HepG2 (cell line): ENCODE results near the gene FAHD1. TPM values are rescaled to one million over a fixed set of nuclear protein-coding genes. Genes with fewer than 3 reads are reported as not detected.

Experiments
- EZH2 ChIP-seq: conservative IDR thresholded peaks from 2 replicates; pipeline ENCODE4 v1.6.1; 2012; ENCODE audit warnings: mild to moderate bottlenecking, low read depth, low read length, moderate library complexity
- JUND ChIP-seq: sonication (generic); formaldehyde crosslinking; IDR thresholded peaks from 2 replicates; pipeline ENCODE4 v1.8.0; 2022; ENCODE audit warnings: mild to moderate bottlenecking, missing genetic modification reagents
- MIXL1 ChIP-seq: IDR thresholded peaks from 2 replicates; pipeline ENCODE4 v1.6.1; 2016
- RFXANK ChIP-seq: IDR thresholded peaks from 2 replicates; pipeline ENCODE4 v1.6.1; 2016
- RXRB ChIP-seq: IDR thresholded peaks from 2 replicates; pipeline ENCODE4 v1.6.1; 2016; ENCODE audit warnings: borderline replicate concordance, missing genetic modification reagents, missing compliant biosample characterization
- SALL1 ChIP-seq: sonication (generic); formaldehyde crosslinking; IDR thresholded peaks from 2 replicates; pipeline ENCODE4 v1.8.0; 2022; ENCODE audit warnings: mild to moderate bottlenecking, missing genetic modification reagents
- TBL1XR1 ChIP-seq: fragments of 150-350 bp; IDR thresholded peaks from 2 replicates; pipeline ENCODE4 v1.6.1; 2014; ENCODE audit warnings: borderline replicate concordance, low read length; ENCODE audit not compliant: partially characterized antibody
- TRIM24 ChIP-seq: sonication (generic); formaldehyde crosslinking; IDR thresholded peaks from 2 replicates; pipeline ENCODE4 v1.8.0; 2022; ENCODE audit warnings: mild to moderate bottlenecking, missing genetic modification reagents
- ZNF143 ChIP-seq: sonication (generic); formaldehyde crosslinking; IDR thresholded peaks from 2 replicates; pipeline ENCODE4 v1.4.0; 2020; ENCODE audit warnings: missing genetic modification reagents
- ZNF781 ChIP-seq: sonication (generic); formaldehyde crosslinking; IDR thresholded peaks from 2 replicates; pipeline ENCODE4 v1.5.1; 2020; ENCODE audit warnings: borderline replicate concordance, mild to moderate bottlenecking, missing genetic modification reagents; ENCODE audit errors: not compliant biosample characterization
- ZNF839 ChIP-seq: sonication (generic); formaldehyde crosslinking; IDR thresholded peaks from 2 replicates; pipeline ENCODE4 v1.4.0; 2020; ENCODE audit warnings: missing genetic modification reagents, mild to moderate bottlenecking, borderline replicate concordance
- polyA plus RNA-seq, 8 experiments: library from polyadenylated mRNA; depleted of rRNA in 3 of 8; stranded (reverse) in 7 of 8; unstranded in 1 of 8; fragments of >200 nt; fragmentation: Illumina TruSeq in 4 of 8; extraction: Trizol in 4 of 8; gene quantifications; 2 replicates each; pipeline versions ENCODE4 v1.2.1 to v1.2.3, GENCODE V29; 2011 to 2016; ENCODE audit warnings: low read depth in 4 of 8, missing spikeins in 1 of 8, mixed read lengths in 1 of 8; ENCODE audit not compliant: insufficient read depth in 1 of 8
- total RNA-seq, 5 experiments: library from RNA; depleted of rRNA; stranded (reverse); fragments of >200 nt; fragmentation: Illumina TruSeq; extraction: Trizol; gene quantifications; 2 replicates each; pipeline ENCODE4 v1.2.3, GENCODE V29; 2016; ENCODE audit warnings: low read depth in 1 of 5
- TF ChIP-seq, protein P1 (sequence below): sonication (generic); formaldehyde crosslinking; IDR thresholded peaks from 2 replicates; pipeline ENCODE4 v1.8.0; 2022; ENCODE audit warnings: missing genetic modification reagents, mild to moderate bottlenecking, borderline replicate concordance
- TF ChIP-seq, protein P2 (sequence below): IDR thresholded peaks from 2 replicates; pipeline ENCODE4 v1.6.1; 2012; ENCODE audit warnings: low read length, improper control_type of control experiment
- TF ChIP-seq, protein P3 (sequence below), 2 experiments: sonication (generic) in 1 of 2; formaldehyde crosslinking in 1 of 2; IDR thresholded peaks; 2 replicates each; pipeline versions ENCODE4 v1.5.1 to v1.6.1; 2011 to 2020; ENCODE audit warnings: borderline replicate concordance in 1 of 2, low read depth in 1 of 2, low read length in 1 of 2, mild to moderate bottlenecking in 1 of 2, missing genetic modification reagents in 1 of 2, moderate library complexity in 1 of 2
- TF ChIP-seq, protein P4 (sequence below): sonication (generic); formaldehyde crosslinking; IDR thresholded peaks from 2 replicates; pipeline ENCODE4 v1.5.0; 2020; ENCODE audit warnings: mild to moderate bottlenecking, missing genetic modification reagents
- TF ChIP-seq, protein P5 (sequence below): sonication (generic); formaldehyde crosslinking; conservative IDR thresholded peaks from 2 replicates; pipeline ENCODE4 v1.8.0; 2022; ENCODE audit warnings: missing genetic modification reagents

FAHD1 gene
- total and polyA plus RNA-seq, 2 of the 13 experiments (the other 11 are each of a cell fraction or from before 2014, with no cell fraction given): 39.0 to 45.3 TPM

DNA sequence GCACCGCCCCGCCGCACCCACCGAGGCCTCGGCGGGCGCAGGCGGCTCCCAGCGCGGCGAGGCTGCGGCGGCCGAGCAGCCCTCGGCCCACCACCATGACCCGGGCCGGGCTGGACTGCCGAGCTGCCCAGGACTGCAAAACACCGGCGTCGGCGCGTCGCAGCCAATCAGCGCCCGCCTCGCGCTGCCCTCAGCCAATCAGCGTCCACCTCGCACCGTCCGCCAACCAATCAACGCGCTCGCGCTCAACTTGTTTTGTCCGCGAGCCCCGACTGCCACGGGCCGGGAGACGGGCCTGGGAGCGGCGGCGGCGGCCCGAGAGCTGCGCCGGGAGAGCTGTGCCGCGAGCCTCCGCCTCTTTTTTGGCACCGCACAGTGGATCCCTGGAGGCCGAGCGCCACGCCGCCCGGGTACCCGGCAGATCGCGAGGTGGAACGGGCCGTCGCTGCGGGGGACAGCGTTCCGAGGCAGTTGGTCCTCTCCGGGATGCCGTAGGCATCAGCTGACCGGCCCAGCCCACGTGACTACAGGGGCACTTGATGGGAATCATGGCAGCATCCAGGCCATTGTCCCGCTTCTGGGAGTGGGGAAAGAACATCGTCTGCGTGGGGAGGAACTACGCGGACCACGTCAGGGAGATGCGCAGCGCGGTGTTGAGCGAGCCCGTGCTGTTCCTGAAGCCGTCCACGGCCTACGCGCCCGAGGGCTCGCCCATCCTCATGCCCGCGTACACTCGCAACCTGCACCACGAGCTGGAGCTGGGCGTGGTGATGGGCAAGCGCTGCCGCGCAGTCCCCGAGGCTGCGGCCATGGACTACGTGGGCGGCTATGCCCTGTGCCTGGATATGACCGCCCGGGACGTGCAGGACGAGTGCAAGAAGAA is at the start of gene FAHD1, which contains the start of gene HAGH (continued):
- TF ChIP-seq, protein P1, sequence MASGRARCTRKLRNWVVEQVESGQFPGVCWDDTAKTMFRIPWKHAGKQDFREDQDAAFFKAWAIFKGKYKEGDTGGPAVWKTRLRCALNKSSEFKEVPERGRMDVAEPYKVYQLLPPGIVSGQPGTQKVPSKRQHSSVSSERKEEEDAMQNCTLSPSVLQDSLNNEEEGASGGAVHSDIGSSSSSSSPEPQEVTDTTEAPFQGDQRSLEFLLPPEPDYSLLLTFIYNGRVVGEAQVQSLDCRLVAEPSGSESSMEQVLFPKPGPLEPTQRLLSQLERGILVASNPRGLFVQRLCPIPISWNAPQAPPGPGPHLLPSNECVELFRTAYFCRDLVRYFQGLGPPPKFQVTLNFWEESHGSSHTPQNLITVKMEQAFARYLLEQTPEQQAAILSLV (CRISPR knock-in tag): peak; percentile 89
- TF ChIP-seq ZNF143 (CRISPR knock-in tag) (peak; percentile 63), JUND (CRISPR knock-in tag) (peak; percentile 20; the same call in 1 of the 2 replicates), MIXL1 (CRISPR knock-in tag) (peak; percentile 77), ZNF781 (CRISPR knock-in tag) (peak; percentile 93), TBL1XR1 (peak; percentile 18), EZH2 (no peak), ZNF839 (no peak), SALL1 (CRISPR knock-in tag) (peak; percentile 93), RXRB (CRISPR knock-in tag) (peak; percentile 63), RFXANK (CRISPR knock-in tag) (peak; percentile 87), TRIM24 (CRISPR knock-in tag) (no peak)
- TF ChIP-seq, protein P2, sequence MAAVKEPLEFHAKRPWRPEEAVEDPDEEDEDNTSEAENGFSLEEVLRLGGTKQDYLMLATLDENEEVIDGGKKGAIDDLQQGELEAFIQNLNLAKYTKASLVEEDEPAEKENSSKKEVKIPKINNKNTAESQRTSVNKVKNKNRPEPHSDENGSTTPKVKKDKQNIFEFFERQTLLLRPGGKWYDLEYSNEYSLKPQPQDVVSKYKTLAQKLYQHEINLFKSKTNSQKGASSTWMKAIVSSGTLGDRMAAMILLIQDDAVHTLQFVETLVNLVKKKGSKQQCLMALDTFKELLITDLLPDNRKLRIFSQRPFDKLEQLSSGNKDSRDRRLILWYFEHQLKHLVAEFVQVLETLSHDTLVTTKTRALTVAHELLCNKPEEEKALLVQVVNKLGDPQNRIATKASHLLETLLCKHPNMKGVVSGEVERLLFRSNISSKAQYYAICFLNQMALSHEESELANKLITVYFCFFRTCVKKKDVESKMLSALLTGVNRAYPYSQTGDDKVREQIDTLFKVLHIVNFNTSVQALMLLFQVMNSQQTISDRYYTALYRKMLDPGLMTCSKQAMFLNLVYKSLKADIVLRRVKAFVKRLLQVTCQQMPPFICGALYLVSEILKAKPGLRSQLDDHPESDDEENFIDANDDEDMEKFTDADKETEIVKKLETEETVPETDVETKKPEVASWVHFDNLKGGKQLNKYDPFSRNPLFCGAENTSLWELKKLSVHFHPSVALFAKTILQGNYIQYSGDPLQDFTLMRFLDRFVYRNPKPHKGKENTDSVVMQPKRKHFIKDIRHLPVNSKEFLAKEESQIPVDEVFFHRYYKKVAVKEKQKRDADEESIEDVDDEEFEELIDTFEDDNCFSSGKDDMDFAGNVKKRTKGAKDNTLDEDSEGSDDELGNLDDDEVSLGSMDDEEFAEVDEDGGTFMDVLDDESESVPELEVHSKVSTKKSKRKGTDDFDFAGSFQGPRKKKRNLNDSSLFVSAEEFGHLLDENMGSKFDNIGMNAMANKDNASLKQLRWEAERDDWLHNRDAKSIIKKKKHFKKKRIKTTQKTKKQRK: no peak
- TF ChIP-seq, protein P3, sequence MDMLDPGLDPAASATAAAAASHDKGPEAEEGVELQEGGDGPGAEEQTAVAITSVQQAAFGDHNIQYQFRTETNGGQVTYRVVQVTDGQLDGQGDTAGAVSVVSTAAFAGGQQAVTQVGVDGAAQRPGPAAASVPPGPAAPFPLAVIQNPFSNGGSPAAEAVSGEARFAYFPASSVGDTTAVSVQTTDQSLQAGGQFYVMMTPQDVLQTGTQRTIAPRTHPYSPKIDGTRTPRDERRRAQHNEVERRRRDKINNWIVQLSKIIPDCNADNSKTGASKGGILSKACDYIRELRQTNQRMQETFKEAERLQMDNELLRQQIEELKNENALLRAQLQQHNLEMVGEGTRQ (IDR thresholded peaks at IDR 0.05; ENCODE audit: low read depth, low read length): peak; percentile 99
- TF ChIP-seq, protein P3 (CRISPR knock-in tag; IDR thresholded peaks at IDR 0.05; ENCODE audit: borderline replicate concordance): peak; percentile 100
- TF ChIP-seq, protein P4, sequence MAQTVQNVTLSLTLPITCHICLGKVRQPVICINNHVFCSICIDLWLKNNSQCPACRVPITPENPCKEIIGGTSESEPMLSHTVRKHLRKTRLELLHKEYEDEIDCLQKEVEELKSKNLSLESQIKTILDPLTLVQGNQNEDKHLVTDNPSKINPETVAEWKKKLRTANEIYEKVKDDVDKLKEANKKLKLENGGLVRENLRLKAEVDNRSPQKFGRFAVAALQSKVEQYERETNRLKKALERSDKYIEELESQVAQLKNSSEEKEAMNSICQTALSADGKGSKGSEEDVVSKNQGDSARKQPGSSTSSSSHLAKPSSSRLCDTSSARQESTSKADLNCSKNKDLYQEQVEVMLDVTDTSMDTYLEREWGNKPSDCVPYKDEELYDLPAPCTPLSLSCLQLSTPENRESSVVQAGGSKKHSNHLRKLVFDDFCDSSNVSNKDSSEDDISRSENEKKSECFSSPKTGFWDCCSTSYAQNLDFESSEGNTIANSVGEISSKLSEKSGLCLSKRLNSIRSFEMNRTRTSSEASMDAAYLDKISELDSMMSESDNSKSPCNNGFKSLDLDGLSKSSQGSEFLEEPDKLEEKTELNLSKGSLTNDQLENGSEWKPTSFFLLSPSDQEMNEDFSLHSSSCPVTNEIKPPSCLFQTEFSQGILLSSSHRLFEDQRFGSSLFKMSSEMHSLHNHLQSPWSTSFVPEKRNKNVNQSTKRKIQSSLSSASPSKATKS (CRISPR knock-in tag): no peak
- TF ChIP-seq, protein P5, sequence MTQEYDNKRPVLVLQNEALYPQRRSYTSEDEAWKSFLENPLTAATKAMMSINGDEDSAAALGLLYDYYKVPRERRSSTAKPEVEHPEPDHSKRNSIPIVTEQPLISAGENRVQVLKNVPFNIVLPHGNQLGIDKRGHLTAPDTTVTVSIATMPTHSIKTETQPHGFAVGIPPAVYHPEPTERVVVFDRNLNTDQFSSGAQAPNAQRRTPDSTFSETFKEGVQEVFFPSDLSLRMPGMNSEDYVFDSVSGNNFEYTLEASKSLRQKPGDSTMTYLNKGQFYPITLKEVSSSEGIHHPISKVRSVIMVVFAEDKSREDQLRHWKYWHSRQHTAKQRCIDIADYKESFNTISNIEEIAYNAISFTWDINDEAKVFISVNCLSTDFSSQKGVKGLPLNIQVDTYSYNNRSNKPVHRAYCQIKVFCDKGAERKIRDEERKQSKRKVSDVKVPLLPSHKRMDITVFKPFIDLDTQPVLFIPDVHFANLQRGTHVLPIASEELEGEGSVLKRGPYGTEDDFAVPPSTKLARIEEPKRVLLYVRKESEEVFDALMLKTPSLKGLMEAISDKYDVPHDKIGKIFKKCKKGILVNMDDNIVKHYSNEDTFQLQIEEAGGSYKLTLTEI (CRISPR knock-in tag): no peak
